ENCODE data around the gene NMRK1.

The NMRK1 gene

GRCh38 chr9:75102177-75102790 lies 14.3 kb upstream of the NMRK1 start:
- DNase-seq (ENCODE audit: low spot score) = no peak

DNA sequence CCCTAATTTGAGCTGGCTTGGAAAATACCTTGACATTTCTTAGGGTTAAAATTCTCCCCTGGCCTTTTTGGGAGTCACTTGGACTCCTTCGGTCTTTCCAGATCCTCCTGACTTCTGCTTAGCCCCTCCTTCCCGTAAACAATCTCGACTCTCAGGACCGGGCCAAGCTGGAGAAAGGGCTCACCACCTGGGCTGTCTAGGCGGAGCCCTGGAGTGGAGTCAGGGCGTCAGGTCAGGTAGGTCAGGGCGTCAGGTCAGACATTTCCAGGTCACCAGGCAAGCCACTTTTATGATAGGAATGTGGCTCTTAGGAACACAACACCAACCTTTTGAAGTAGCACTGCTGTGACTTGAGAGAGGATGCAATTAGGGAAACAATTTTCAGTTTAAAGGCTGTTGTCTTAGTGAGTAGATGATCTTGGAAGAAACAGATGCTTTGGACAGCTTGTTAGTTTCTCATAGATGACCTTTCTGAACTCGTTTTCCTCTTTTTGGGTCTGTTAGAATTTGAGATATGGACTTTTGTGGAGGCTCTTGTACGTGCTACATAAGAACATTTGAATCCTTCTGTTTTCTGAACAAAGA lies 13.1 kb upstream of the NMRK1 start:
- no peak for DNase-seq (ENCODE audit: low spot score)

- no peak for DNase-seq (ENCODE audit: low spot score)
These were observed 8.8 kb upstream of the NMRK1 start for GRCh38 chr9:75096796-75097195.

DNA sequence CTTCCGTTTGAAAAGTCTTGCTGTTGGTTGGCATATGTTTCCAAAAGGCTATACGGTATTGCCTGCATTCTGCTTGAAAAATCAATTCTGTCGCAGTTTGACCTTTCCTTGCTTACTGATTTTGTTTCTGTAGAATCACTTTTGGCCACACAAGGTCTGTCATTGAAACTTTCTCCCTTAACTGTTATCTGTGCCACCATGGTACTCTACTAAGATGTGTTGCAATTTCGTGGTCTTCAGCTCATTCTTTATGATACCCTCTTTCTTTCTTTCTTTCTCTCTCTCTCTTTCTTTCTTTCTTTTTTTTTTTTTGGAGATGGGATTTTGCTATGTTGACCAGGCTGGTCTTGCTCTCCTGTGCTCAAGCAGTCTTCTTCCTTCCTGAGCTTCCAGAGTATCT lies 4.8 kb upstream of the NMRK1 start:
- no peak for DNase-seq (ENCODE audit: low spot score)

DNA sequence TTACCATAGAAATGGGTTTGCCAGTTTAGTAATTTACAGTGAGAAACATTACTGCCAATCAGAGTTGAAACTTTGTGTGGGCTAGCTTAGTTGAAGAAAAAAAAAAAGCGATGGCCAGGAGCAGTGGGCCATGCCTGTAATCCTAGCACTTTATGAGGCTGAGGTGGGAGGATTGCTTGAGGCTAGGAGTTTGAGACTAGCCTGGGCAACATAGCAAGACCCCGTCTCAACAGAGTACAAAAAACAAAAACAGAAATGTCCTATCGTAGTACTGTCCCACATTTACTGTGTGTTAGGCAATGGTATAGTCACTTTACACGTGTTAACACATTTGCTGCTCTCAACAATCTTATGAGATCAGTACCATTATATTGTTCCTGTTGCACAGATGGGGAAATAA lies 2.6 kb upstream of the NMRK1 start:
- no peak for DNase-seq (ENCODE audit: low spot score)

DNA sequence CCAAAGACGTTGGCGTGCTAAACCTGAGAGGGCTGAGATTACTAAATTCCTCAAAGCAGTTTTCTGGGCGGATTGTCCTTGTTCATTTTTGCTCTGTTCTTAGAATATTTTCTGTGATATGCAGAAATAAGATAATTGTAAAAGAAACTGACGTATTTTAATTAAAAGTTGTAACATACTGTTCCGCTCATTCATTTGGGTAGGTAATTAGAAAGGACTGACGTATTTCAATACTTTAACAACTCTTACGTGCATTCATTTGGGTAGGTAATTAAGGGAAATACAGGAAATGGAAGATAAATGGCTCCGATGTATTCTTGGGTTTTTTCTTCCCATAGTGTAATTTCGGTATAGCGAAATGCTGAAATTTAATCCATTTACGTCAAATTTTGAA lies 1.4 kb upstream of the NMRK1 start:
- no peak for DNase-seq (ENCODE audit: low spot score)

DNA sequence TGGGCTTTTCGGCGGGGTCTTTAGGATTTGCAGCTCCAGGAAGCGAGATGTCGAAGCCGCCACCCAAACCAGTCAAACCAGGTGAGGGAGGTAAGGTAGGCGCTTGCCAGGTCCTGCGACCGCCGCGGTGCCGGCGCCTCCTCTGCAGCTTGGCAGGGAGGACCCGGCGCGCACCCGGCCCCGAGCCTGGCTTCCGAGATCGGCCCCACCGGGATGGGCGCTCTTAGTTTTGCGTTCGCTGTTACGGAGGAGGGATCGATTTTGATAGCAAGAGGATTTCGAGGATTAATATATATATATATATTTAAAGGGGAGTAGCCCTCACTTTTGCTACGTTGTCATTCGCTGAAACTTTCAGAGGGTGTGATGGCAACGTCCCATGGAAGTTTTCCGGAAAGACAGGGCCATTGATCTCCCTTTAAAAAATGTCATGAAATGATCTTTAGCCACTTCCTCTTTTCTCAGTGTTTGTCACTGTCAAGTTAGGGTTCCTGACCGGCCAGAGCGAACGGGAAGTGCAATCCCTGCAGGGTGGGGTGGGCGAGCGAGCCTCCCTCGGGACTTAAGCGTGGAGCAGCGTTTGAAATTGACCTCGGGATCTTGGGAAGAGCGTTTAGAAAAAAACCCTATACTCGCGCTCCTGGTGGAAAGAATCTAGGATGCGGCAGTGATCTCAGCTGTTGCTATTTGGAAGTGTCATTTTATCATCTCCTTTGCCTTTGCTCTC lies 854 bp upstream of the NMRK1 start:
- DNase-seq (ENCODE audit: low spot score) = peak; percentile 72

- peak; percentile 51 for DNase-seq (ENCODE audit: low spot score)
These were observed 599 bp downstream of the NMRK1 start for GRCh38 chr9:75087289-75087823.

DNA sequence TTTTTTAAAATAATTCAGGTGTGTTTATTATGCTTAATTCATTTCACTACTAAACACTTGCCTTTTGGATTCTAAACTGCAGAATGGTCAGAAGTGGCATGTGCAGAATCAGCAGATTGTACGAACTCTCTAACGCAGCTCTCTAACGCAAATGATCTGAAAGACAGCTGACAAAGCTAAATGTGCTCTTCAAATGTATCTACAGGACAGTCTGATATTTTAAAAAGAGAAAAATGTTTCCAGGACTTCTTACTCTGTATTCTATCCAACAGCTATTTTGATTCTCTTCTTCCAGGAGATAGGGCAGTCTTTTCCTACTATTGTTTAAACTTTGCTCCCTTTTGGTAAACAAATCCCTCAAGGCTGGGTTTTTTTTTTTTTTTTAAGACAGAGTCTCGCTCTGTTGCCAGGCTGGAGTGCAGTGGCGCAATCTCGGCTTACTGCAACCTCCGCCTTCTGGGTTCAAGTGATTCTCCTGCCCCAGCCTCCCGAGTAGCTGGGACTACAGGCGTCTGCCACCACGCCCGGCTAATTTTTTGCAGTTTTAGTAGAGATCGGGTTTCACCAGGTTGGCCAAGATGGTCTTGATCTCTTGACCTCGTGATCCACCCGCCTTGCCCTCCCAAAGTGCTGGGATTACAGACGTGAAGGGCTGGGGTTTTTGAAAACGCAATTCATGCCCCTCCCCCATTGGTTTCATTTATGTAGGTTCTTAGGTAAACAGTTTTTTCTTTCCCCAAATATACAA lies 1.2 kb downstream of the NMRK1 start:
- no peak for DNase-seq (ENCODE audit: low spot score)

GRCh38 chr9:75085640-75086039 lies 2.3 kb downstream of the NMRK1 start:
- DNase-seq (ENCODE audit: low spot score) = no peak

DNA sequence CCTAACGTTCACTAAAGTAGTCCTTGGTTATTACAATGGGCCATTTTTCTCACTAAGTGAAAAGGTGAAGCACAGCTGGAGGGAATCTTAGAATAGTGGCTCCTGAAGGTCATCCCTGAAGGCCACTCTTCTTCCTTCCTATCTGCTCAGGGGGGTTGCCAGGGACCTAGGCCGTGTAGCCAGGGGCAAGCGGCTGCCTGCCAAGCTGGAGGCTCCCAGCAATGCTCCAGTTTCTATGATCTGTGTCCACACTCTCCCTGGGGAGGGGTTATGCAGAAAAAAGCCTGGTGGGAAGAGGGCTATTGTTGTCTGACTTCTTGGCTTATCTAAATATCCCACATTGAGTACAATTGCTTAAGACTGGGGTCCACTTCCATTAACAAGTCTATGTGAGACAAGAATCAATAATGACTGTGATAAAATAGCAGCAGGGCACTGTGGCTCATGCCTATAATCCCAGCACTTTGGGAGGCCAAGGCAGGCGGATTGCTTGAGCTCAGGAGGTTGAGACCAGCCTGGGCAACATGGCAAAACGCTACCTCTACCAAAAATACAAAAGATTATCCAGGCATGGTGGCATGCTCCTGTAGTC lies 3.8 kb downstream of the NMRK1 start:
- no peak for DNase-seq (ENCODE audit: low spot score)

GRCh38 chr9:75083188-75083970 lies 4.6 kb downstream of the NMRK1 start:
- no peak for DNase-seq (ENCODE audit: low spot score)

DNA sequence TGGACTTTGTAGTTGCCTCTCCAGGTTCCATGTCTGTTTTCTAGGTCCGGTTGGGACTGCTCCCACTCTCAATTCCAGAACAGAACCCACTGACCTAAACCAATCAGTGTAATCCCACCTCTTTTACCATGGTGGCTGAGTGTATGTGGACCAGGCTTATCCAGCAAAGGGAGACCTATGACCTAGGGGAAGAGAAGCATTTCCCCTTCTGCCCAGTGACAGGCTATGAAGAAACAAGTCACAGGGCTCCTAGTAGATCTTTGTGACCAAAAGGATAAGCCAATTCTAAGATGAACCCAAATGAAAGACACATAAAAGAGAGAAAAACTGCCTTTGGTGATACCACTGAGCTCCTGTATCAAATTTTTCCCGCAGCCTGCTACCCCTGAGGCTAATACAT lies 6.3 kb downstream of the NMRK1 start:
- DNase-seq (ENCODE audit: low spot score) = no peak

GRCh38 chr9:75072895-75073294 lies 15.1 kb downstream of the NMRK1 start:
- no peak for DNase-seq (ENCODE audit: low spot score)

DNA sequence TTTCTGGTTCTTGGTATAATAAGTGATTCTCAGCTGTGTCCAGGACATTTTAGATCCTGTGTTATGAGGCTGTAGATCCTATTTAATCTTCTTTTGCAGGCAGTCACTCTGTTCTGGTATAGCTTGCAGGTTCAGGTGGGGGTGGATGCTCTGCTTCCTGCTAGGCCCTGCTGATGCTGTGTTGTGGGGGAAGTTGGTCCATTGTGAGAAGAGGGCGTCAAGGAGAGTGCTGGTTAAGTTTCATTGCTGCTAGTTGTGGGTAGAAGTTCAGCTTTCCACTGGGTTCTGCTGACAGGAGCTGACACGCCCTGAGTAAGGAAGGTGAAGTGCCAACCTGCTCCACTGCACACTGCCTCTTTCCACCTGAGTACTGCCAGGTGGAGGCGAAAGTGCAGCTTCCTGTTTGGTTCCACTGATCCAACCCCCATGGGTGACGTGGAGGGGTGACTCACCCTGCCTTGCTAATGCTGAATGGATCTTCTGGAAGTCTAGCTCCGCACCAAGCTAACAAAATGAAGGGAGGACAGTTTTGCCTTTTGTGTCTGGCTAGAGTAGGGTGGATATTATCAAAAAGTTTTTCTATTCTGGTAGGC lies 16.3 kb downstream of the NMRK1 start:
- DNase-seq (ENCODE audit: low spot score) = no peak

DNA sequence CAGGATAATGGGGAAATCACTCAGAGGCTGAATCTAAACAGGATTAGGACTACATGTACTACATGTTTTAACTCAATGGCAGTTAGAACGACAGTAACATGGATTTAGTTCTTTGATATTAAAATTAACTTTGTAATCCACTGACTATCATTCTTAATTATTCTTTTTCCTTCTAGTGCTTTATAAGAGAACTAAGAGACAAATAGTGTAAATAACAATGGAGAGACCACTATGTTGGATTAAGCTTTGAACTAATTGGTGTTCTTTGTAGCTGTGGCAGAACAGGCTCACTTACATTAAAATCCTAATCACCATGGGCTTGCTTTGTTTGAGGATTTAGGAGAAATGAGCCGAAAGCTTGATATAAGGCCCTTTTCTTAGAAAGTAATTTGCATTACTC lies 18.8 kb downstream of the NMRK1 start:
- no peak for DNase-seq (ENCODE audit: low spot score)

- no peak for DNase-seq (ENCODE audit: low spot score)
These were observed 20.1 kb downstream of the NMRK1 start for GRCh38 chr9:75067894-75068293.

GRCh38 chr9:75065510-75065909 lies 22.4 kb downstream of the NMRK1 start:
- no peak for DNase-seq (ENCODE audit: low spot score)

DNA sequence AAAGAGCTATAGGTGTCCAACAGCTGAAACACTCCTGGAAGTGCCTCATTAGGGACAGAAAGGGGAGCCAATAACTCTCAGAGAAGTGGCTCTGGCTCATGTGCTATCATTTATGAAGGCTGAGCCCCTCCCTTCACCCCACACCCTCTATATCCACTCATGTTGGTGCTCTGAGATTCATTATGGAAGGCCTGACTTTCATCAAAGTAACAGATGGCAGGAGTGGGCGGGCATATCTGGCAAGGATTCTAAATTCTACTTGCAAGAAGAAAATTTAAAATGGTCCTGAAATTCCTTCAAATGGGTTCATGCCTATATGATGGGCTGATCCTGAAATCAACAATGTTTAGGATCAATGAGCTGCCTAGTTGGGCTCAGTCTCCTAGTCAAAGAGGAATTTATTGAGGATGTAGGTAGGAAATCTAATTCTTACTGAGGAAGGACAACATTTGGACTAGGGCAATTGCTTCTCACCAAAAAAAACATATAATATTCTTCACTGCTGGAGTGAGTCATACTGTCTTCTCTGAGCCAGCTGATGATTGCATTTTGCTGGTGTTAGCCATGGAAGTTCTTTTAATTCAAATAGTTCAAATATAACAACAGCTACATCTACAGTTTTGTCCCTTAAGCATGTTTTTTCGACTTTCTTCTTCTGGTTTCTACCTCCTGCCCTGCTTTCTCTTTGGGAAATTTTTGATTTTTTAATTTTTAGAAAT lies 23.5 kb downstream of the NMRK1 start:
- no peak for DNase-seq (ENCODE audit: low spot score)

GRCh38 chr9:75063556-75064305 lies 24.2 kb downstream of the NMRK1 start:
- DNase-seq (ENCODE audit: low spot score) = no peak

All from COLO829 (cell line).